Tongue (tissue), 2 donors: ENCODE results near the gene KDM1A. TPM values are rescaled to one million over a fixed set of nuclear protein-coding genes. Genes with fewer than 3 reads are reported as not detected.

Source experiments
- DNase-seq: peaks from one replicate; pipeline ENCODE4 v3.0.0-alpha.2; 2015
- total RNA-seq: library from RNA; depleted of rRNA; stranded (reverse); fragments of >200 nt; gene quantifications from one replicate; pipeline ENCODE4 v1.2.3, GENCODE V29; 2014

Gene KDM1A
- total RNA-seq, 1 donor from 2014 or later: 98.1 TPM

- DNase-seq: no peak
Observed at GRCh38 chr1:23111600-23112535, 92.6 kb downstream of the KDM1A start.

GRCh38 chr1:23114424-23115079 is 95.3 kb downstream of the KDM1A start:
- DNase-seq: no peak

- no peak for DNase-seq
Observed at GRCh38 chr1:23116216-23116836, 97.1 kb downstream of the KDM1A start.

DNA sequence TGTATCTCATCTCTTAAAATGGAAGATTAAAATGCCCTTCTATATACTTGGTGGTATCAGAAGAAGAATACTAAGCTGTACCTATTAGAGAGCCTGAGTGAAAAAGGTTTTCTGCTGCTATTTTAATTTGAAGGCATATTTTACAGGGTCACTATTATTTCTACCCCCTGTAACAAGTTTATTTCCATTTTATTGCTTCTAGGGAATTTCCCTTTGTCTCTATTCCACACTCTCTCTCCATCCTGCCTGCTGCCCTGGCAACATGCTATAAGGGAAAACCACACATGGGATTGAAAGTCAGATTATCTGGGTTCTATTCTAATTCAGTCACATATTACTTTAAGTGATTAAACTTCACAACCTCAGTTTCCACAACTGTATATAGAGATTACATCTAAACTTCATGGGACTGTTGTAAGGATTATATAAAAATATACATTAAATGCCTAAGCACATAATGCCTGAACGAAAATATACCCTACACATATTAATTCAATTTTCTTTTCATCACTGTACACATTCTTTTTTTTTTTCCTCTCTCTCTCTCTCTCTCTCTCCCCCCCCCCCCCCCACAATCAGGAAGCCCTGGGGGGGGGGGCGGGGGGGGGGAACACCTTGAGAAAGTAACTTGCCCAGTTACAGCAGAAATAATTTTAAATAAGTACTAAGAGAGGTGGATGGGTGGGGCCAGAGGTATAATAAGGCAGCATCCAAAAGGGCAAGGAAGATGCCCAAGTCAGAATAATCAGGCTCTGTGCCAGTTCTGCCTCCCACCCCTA is 97.8 kb downstream of the KDM1A start:
- DNase-seq: no peak

DNA sequence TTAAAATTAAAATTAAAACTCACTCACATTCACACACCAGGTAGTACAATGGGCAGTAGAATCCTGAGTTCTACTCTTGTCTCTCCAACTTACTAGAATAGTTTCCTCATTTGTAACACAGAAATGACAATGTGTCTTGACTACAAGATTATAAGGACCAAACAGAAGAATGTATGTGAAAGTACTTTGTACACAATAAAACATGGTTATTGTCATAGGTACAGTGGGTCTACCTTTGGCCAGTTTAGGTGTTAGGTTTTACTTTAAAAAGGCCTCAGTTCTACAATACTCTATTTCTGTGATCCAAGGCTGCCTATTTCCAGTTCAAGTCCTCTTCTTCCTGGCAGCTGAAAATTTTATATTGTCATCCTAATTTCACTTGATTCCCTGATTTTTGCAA is 99.1 kb downstream of the KDM1A start:
- no peak for DNase-seq

- no peak for DNase-seq
Observed at GRCh38 chr1:23118957-23119792, 99.9 kb downstream of the KDM1A start.

DNA sequence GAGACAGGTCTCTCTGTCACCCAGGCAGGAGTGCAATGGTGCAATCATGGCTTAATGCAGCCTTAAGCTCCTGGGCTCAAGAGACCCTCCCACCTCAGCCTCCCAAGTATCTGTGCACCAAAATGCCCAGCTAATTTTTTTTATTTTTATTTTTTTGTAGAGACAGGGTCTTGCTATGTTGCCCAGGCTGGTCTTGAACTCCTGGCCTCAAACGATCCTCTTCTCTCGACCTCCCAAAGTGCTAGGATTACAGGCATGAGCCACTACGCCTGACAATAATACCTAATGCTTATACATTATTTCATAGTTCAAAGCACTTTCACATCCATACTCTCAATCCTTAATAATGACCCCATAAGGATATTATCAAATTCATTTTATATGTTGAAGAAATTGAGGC is 101.1 kb downstream of the KDM1A start:
- no peak for DNase-seq

GRCh38 chr1:23122023-23122748 is 102.9 kb downstream of the KDM1A start:
- peak; percentile 77 for DNase-seq

DNA sequence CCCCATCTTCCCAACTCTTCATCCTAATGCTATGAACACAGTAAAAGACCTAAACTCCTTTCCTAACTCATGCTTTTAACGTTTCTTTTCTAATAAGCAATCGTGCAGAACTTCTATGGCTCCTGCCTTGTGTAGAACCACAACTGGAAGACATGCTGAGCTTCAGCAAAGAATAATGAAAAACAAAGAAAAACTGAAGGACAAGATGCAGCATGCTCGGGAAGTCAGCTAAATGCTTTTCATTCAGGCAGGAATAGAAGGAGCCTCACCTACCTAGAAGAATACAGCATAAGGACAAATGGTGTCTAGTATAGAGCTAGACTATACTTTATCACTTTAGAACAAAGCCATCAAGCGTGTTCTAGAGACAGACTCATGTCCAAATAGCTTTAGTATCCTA is 103.5 kb downstream of the KDM1A start:
- no peak for DNase-seq

DNA sequence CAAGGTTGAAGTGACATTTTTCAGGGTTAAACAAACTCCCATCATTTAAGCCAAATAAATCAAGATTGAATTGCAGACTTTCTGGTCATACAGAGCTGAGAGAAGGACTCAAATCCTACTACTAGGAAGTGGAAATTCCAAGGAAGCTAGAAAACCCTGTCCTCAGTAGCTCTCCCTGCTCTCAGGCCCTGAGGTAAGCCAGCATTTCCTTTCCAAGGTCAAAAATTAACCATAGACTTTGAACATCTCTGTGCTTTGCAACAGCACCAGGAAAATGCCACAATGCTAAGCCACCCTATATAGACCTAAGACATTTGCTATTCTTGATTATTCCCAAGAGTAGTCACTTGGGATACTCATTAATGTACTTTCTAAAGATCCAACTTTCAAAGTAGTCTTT is 104.3 kb downstream of the KDM1A start:
- DNase-seq: no peak

DNA sequence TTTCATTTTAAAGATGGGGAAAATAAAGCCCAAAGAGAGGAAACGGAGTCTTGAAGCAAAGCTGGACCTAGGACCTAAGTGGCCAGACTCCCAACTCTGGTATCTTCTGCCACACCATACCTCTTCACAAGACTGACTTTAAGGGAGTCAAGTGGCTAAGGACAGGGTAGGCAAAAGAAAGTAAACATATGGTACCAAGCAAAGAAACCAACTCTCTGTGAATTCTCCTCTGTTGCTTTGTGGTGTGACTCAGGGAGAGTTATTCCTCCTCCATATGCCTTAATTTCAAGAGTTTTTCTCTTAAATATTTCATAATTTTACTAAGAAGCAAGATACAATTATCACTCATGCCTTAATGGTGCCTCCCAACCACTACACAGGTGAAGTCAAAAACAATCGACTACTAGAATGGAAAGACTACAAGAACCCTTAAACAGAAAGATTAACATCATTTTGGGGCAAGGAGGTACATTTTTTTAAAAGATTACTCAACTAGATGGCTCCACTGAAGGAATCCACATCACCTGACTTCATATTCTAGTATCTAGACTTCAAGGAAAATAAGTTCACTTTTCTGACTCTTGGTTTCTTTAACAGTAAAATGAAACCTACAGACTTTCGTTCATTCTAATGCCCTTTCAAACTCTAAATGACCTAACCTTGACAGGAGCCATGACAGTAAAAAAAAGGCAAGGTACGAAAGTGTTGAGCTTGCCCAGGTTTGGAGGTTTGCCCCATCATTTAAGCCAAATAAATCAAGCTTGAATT is 105.2 kb downstream of the KDM1A start:
- no peak for DNase-seq

- no peak for DNase-seq
Observed at GRCh38 chr1:23125489-23125888, 106.2 kb downstream of the KDM1A start.

GRCh38 chr1:23126200-23126599 is 106.9 kb downstream of the KDM1A start:
- no peak for DNase-seq

- DNase-seq: no peak
Observed at GRCh38 chr1:23126801-23127200, 107.5 kb downstream of the KDM1A start.

DNA sequence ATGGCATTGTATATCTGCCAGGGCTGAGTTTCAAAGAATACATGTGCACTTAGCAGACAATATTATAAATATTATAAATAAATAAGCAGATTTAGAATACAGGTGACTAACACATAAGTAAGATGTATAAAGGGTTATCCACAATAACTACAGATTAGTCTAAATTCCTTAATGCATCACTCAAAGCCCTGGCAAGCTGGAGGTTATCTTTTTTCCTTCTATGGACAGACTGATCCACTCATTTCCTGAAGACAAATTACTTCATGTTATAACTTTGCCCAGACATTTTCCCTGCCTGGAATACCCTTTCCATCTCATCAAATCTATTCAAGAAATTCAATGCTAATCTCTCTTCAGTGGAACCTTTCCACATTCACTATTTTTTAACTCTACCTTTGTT is 110.6 kb downstream of the KDM1A start:
- no peak for DNase-seq

DNA sequence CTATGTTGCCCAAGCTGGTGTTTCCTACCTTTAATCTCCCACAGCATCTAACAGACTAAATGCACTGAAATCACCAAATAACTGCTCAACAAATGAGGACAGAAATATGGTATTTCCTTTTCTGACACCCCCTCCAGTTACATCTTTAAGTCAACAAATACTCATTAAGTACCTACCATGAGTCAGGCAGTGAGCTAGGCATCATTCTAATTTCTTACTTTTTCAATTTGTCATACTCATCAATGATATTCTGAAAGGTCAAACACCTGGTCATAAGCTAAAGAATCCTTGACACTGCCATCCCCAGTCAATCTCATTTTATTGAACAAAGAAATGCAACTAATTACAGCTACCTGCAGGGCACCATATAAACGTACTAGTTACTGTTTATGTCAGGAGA is 112.8 kb downstream of the KDM1A start:
- no peak for DNase-seq
